Activated B cell treated with CpG ODN at 0.5 μM for 24 hours (primary cell): ENCODE measurements around the gene CROCC2. TPM values are rescaled to one million over a fixed set of nuclear protein-coding genes. Genes with fewer than 3 reads are reported as not detected.

Source experiments
- ATAC-seq: fragments of 200-7000 bp; cut with Tn5 transposase; one replicate; pipeline ENCODE4 v1.10.0; 2021; ENCODE audit warnings: low read depth, mild to moderate bottlenecking, moderate library complexity
- CTCF ChIA-PET: fragments of 350-600 bp; sonication (Branson Sonifier 250); formaldehyde crosslinking; loops from one replicate; lab custom pipeline; 2021; ENCODE audit warnings: antibody characterized with exemption; lab: Charles Lee
- POLR2A ChIA-PET: fragments of 350-600 bp; sonication (Branson Sonifier 250); formaldehyde crosslinking; loops from one replicate; lab custom pipeline; 2021; ENCODE audit warnings: antibody characterized with exemption; lab: Charles Lee
- DNase-seq: peaks from one replicate; pipeline ENCODE4 v3.0.0; 2022
- H3K27ac Mint-ChIP-seq: one replicate; pipeline ENCODE4 v1.8.0; 2020; ENCODE audit warnings: mixed read lengths
- H3K27me3 Mint-ChIP-seq: one replicate; pipeline ENCODE4 v1.8.0; 2021; ENCODE audit warnings: mixed read lengths
- H3K36me3 Mint-ChIP-seq: one replicate; pipeline ENCODE4 v1.8.0; 2021; ENCODE audit warnings: low read depth, mixed read lengths
- H3K4me1 Mint-ChIP-seq: one replicate; pipeline ENCODE4 v1.8.0; 2021; ENCODE audit warnings: mixed read lengths
- H3K4me3 Mint-ChIP-seq: one replicate; pipeline ENCODE4 v1.8.0; 2020; ENCODE audit warnings: mild to moderate bottlenecking, mixed read lengths
- H3K9me3 Mint-ChIP-seq: one replicate; pipeline ENCODE4 v1.8.0; 2020; ENCODE audit warnings: mixed read lengths
- CTCF ChIP-seq: fragments of 200-600 bp; IDR thresholded peaks from one replicate; pipeline ENCODE4 v1.8.0; 2022; ENCODE audit warnings: antibody characterized with exemption, mild to moderate bottlenecking
- intact Hi-C: fragments of 100-400 bp; cut with micrococcal nuclease; formaldehyde crosslinking; loops from one replicate; pipeline ENCODE4 v1.15.1; 2024
- total RNA-seq: library from RNA; stranded (reverse); gene quantifications from 2 replicates; pipeline ENCODE4 v1.2.3, GENCODE V29; 2022

CROCC2 gene
- total RNA-seq, 1 donor from 2014 or later: not detected

GRCh38 chr2:240916571-240917008 is 10.5 kb downstream of the CROCC2 start:
- Mint-ChIP-seq H3K9me3 (no peaks in the 10 kb centered on the region), H3K36me3 (no peaks in the 10 kb centered on the region), H3K4me3 (no peak overlapping the region), H3K4me1 (peaks cover 11% of the 10 kb centered on the region), H3K27me3 (peaks cover 22% of the 10 kb centered on the region), H3K27ac (no peak overlapping the region)
- ChIA-PET CTCF (no interaction called here), POLR2A (no interaction called here)
- no peak for TF ChIP-seq CTCF
- no peak for DNase-seq
- intact Hi-C loops: loop anchor here (5.0 kb wide), 1 partner anchor 161 kb away; no protein-coding TSS in a partner anchor
- no peak for ATAC-seq

- no peak for TF ChIP-seq CTCF
- ATAC-seq: no peak
- peaks cover 11% of the 10 kb centered on the region for H3K4me1 Mint-ChIP-seq
- H3K36me3 Mint-ChIP-seq: no peaks in the 10 kb centered on the region
- no peaks in the 10 kb centered on the region for H3K9me3 Mint-ChIP-seq
- CTCF ChIA-PET: no interaction called here
- H3K4me3 Mint-ChIP-seq: no peak overlapping the region
- H3K27ac Mint-ChIP-seq: no peak overlapping the region
- no peak for DNase-seq
- POLR2A ChIA-PET: no interaction called here
- peaks cover 17% of the 10 kb centered on the region for H3K27me3 Mint-ChIP-seq
- intact Hi-C loops: loop anchor here (5.0 kb wide), 1 partner anchor 160 kb away; no protein-coding TSS in a partner anchor
Measured at GRCh38 chr2:240917009-240917683, 11.0 kb downstream of the CROCC2 start.

GRCh38 chr2:240917684-240918257 is 11.6 kb downstream of the CROCC2 start:
- intact Hi-C loops: loop anchor here (5.0 kb wide), 1 partner anchor 160 kb away; no protein-coding TSS in a partner anchor
- POLR2A ChIA-PET: no interaction called here
- Mint-ChIP-seq H3K36me3 (no peaks in the 10 kb centered on the region), H3K27ac (no peak overlapping the region), H3K27me3 (peaks cover 13% of the 10 kb centered on the region), H3K4me3 (no peak overlapping the region), H3K9me3 (no peaks in the 10 kb centered on the region), H3K4me1 (peaks cover 11% of the 10 kb centered on the region)
- TF ChIP-seq CTCF: no peak
- ATAC-seq (no peak), DNase-seq (no peak)
- CTCF ChIA-PET: no interaction called here

GRCh38 chr2:240918258-240919091 is 12.3 kb downstream of the CROCC2 start:
- peak; percentile 12 for DNase-seq
- intact Hi-C loops: loop anchor here (5.0 kb wide), 1 partner anchor 159 kb away; no protein-coding TSS in a partner anchor
- no peak overlapping the region for H3K27ac Mint-ChIP-seq
- ChIA-PET CTCF (no interaction called here), POLR2A (no interaction called here)
- no peak for TF ChIP-seq CTCF
- no peak overlapping the region for H3K4me3 Mint-ChIP-seq
- ATAC-seq: no peak
- H3K27me3 Mint-ChIP-seq: peaks cover 10% of the 10 kb centered on the region
- H3K36me3 Mint-ChIP-seq: no peaks in the 10 kb centered on the region
- H3K9me3 Mint-ChIP-seq: no peaks in the 10 kb centered on the region
- H3K4me1 Mint-ChIP-seq: peaks cover 11% of the 10 kb centered on the region
